Cardiac fibroblast (primary cell): ENCODE measurements around the gene C2orf74.
"Not testable (repeated sequence)": the region's sequence is repeated elsewhere in the genome, so short reads cannot be mapped to it uniquely, and the experiment has no call there.

Experiments
- DNase-seq, 2 donors: peaks; one replicate each; pipeline versions ENCODE4 v3.0.0 to v3.0.0-alpha.2; 2010; ENCODE audit warnings: low read depth in 2 of 2
- H3K4me3 ChIP-seq, 2 donors: replicated peaks in 1 of 2; 1 replicate in 1 of 2; 2 replicates in 1 of 2; pipeline ENCODE4 v1.5.1; 2011; ENCODE audit warnings: low read depth in 2 of 2, low read length in 2 of 2, mild to moderate bottlenecking in 2 of 2, moderate library complexity in 1 of 2
- CTCF ChIP-seq: IDR thresholded peaks from one replicate; pipeline ENCODE4 v1.5.1; 2011; ENCODE audit warnings: low read depth, mild to moderate bottlenecking, low read length, inconsistent platforms

Gene C2orf74

GRCh38 chr2:61149074-61149473, 12.9 kb upstream of the C2orf74 start:
- no peak for TF ChIP-seq CTCF
- DNase-seq, result no peak
- H3K4me3 ChIP-seq, result no peak overlapping the region

GRCh38 chr2:61151436-61151835, 10.6 kb upstream of the C2orf74 start:
- TF ChIP-seq CTCF, result no peak
- DNase-seq, result peak; percentile 45 to 47
- H3K4me3 ChIP-seq, result no peak overlapping the region

GRCh38 chr2:61157371-61158003, 4.5 kb upstream of the C2orf74 start:
- H3K4me3 ChIP-seq, result no peak overlapping the region
- no peak for TF ChIP-seq CTCF
- DNase-seq, result no peak

- DNase-seq, result no peak
- no peak overlapping the region for H3K4me3 ChIP-seq
- no peak for TF ChIP-seq CTCF
Observed at GRCh38 chr2:61158356-61158955, 3.5 kb upstream of the C2orf74 start.

GRCh38 chr2:61162721-61163120, 733 bp downstream of the C2orf74 start:
- no peak overlapping the region for H3K4me3 ChIP-seq
- no peak for TF ChIP-seq CTCF
- no peak for DNase-seq

GRCh38 chr2:61165082-61165481, 3.1 kb downstream of the C2orf74 start:
- H3K4me3 ChIP-seq, DNase-seq: not testable (repeated sequence)

- TF ChIP-seq CTCF, result no peak
- H3K4me3 ChIP-seq, result no peak overlapping the region
- no peak for DNase-seq
Observed at GRCh38 chr2:61165946-61166345, 4.0 kb downstream of the C2orf74 start.
